ENCODE measurements around the gene CD53. TPM values are rescaled to one million over a fixed set of nuclear protein-coding genes. Genes with fewer than 3 reads are reported as not detected.

CD53 gene
- polyA plus RNA-seq, 12 donors: 6.0 to 21.2 (median 7.8) TPM; not detected in 1

DNA sequence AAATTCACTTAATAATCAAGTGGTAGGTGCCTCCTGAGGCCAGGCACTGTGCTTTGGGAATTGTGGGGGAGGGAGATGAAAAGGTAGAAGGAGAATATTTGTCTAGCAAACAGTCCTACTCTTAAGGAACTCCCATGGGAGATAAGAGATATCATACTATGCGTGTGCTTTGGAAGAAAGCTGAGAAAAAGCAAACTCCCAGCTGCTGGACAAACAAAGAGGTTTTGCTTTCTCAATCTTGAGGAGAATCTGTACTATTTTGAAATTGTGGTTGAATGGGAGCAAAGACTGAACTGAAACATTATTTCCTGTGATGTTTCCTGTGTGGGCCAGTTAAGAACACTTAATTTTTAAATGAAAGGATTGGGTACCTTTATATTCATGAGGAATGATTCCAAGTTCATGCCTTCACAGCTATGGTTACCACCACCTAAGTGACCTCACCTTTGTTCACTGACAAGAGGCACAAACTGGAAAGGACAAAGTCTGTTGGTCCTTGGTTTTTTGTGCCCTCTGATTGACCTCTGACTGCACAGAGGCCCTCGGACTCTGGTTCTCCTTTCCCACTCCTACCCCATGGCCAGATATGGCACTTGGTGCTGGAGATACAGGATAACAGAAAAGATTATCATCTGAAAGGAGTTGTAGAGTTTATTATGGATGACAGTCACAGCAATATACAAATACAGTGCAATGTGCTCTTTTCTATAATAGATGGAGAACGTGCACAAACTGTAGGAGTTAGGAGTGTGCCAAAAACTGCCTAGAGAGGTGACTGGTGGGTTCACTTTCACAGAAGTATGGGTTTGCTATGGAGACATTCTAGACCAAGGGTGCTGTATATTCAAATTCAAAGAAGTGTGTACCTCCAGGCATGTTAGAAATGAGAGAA, 1.6 kb downstream of the CD53 start:
- DNase-seq: no peak

DNA sequence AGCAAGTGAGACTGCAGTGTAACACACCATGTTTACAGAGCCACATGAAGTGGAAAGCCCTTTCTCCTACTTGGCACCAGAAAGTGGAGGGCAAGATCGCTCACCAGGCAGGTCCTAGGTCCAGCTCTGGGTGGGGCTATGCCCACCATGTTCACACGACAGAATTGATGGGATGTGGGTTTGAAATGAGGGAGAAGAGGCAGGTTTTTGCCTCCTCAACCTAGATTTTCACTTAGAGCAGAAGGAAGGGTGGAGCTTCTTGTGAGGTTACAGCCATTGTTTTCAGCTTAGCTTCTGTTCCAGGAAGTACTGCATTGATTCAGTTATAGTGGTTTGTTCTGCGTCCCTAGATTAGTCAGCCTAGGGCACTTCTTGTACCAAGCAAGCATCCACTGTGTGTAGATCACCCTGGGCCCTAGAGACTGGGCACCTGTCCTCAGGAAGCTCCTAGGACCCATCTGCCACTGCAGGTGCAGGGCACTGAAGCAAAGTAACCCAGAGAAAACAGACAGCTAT, 2.3 kb downstream of the CD53 start:
- DNase-seq: no peak

DNA sequence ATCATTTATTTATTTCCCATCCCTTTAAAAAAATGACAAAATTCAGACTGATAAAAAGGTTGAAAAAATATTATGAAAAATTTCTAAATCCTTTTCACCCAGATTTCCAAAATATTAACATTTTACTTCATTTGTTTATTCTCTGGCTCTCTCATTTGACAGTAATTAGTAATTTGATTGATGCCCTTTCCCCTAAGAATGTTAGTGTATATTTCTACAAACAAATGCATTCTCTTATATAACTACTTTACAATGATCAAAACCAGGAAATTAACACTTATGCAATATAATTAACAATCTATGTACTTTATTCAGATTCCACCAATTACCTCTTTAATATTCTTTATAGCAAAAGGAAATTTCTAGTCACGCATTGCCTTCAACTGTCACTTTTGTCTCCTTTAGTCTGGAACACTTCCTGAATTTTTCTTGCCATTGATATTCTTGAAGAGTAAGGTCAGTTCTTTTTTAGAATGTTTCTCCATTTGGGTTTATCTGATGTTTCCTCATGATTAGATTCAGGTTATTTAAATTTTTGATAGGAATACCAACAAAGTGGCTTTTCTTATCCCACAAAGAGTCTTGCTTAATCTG, 3.9 kb downstream of the CD53 start:
- no peak for DNase-seq

DNA sequence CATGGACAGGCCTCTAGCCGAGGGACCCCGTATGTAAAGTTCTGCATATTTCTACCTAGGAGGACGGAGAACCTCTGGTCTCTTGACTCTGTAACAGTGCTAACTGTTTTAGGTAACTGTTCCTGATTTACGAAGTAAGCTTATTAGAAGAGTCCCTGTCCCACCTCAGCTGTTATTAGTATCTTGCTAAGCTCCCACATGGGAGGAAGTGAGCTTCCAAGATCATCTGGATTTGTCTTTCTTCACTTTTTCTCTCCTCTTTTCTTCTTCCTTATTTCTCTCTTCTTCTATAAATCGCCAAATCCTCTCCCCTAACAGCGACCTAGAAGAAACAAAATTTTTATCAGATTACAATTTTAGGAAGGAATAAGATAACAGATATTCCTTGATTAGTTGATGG, 4.4 kb downstream of the CD53 start:
- DNase-seq: no peak

DNA sequence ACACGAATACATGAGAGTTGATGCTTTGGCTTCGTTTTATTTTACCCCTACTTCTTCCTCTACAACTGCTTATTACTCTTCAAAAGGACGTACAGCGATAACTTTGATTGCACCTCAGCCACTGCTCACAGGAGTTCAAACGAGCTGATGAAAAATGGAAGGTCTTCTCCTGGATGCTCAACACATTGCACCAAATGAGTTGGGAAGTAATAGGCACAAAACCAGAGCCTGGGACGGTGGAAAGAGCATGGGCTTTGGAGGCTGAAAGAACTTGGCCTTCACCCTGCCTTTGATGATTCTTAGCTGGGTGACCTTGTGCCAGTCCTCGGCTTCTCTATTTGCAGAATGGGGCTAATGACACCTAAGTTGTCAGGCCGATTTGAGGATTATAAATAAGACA, 4.8 kb downstream of the CD53 start:
- DNase-seq: no peak

DNA sequence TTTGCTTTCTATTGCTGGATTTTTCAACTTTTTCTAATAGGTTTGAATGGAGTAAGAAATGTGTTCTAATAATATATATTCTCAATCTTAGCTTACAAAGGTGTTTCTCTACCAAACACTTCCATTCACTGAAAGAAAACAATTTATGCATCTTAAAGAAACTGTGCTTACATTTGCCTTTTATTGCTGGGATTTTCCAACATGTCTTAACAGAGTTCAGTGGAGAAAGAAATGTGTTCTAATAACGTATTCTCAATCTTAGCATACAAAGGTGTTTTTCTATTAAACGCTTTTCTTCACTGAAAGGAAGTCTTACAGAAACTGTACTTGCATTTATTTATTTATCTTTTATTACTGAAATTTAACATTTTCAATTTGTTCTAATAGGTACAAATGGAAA, 5.6 kb downstream of the CD53 start:
- no peak for DNase-seq

DNA sequence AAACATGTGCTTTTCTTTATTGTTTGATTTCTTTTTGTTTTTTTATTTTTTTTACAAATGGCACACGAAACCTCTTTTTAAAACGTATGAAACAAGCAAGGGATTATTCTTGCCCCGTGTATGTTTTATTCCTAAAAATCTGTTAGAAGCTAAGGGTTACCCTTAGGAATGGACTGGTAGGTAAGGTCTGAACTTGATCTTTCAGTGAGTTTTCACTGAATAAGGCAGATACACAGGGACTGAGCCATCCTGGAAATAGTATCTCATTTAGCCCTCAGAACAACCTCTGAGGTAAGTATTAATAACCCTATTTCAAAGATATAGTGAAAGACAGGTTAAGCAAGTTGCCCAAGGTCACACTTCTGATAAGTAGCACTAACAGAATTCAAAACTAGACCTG, 6.0 kb downstream of the CD53 start:
- DNase-seq: no peak

DNA sequence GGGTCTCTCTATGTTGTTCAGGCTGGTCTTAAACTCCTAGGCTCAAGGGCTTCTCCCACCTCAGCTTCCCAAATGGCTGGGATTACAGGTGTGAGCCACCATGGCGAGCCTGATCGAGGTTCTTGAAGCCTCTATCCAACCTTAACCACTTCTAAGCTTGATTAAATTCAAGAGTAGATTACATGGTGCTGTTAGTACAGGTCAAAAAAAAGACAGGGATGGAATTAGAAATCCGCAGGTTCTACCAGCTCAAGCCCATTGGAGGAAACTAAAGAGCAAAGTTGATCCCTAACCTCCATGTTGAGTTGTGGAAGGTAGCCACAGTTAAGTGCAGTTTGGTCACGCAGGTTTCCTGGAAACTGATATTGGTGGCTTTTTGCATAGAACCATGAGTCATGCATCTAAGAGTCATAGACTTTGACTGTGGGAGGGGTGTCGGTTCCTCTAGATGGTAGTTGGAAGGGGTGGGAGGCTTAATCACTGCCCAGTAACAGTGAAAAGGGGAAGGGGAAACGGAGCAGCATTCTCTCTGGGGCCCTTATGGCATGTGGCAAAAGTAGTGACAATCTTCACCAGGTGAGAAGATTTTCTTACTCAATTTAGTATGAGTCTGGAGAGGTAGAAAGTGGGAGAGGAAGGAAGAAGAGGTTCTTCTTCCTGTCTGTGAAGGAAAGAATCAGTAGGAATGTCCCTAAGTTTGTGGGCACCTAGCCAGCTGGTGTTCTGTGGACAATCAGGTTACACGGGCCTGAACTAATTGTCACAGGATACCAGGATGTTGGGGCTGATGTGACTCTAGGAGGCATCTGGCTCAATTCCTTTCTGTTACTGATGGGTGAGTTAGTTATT, 7.0 kb downstream of the CD53 start:
- no peak for DNase-seq

DNA sequence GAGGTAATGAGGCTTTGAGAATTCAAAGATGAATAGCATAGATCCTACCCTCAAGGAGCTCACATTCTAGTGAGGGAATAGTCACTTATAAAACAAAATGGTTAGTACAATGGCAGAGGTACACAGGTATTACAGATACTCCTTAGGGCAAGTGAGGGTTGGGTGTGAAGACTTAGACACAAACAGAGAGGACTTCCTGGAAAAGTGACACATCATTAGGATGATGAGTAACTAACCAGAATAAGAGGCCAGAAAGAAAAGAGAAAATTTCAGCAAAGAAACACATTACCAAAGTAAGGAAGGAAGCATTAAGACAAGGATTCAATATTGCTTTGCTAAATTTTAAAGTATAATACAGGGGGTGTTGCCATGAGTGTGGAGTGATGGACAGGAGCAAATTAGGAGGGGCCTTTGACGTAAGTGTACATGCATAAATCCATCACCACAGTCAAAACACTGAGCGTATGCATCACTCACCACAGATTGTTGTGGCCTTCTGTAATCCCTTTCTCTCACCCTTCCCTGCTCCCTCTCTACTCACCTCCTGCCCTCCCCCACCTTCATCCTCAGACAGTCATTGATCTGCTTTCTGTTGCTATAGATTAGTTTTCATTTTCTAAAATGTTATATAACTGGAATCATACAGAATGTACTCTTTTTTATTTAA, 7.9 kb downstream of the CD53 start:
- DNase-seq: no peak

DNA sequence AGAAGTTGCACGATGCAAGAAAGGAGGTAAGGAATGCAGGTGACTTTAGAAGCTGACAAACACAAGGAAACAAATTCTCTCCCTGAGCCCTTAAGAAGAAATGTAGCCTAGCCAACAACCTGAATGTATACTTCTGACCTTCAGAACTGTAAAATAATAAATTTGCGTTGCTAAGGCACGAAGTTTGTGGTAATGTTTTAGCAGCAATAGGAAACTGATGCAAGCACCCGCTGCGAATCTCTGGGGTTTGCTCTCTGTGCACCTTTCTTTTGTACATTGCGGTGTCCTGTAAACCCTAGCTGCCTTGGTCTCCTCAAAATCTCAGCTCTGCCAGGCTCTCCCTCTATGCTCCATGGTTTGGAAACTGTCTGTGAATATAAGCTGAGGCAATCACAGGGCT, 15.1 kb downstream of the CD53 start:
- DNase-seq: no peak

DNA sequence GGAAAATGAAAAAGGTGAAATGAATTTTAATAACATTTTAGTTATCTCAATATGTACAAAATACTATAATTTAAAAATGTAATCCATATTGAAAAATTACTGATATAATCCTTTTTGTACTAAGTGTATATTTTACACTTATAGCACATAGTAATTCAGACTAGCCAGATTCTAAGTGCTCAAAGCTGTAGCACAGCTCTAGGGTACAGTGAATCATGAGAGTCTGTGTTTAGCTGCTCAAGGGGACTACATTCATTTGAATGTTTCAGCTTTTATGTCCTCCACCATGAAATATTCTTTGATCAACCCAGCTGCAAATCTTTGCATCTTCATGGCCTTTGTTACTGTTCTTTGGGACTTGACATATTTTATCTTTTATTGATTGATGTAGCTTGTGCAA, 15.7 kb downstream of the CD53 start:
- no peak for DNase-seq

DNA sequence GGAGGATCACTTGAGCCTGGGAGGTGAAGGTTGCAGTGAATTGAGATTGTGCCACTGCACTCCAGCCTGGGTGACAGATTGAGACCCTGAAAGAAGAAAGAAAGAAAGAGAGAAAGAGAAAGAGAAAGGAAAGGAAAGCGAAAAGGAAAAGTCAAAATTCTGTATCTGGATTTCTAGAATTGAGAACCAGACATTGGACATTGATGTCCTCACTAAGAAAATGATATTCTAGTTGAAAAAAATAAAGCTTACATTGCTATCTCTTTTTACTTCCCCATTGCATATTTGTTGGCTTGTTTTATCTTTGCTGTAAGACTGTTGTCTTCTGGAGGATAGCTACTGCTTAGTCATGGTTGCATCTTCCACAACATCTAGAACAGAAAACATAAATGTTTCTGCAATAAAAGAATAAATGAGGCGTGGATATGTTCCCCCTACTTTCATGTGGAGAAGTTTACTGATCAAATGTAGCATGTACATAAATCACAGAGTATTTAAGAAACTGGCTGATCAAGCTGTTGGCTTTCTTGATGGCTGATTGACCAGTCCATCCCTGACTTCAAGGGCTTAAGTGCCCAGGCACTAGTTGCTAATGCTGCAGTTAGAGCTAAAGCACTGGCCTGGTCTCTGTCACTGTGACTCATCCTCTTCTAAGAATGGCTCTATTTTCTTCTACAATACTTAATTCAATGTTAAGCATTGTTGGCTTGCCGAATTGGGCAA, 17.7 kb downstream of the CD53 start:
- DNase-seq: no peak

DNA sequence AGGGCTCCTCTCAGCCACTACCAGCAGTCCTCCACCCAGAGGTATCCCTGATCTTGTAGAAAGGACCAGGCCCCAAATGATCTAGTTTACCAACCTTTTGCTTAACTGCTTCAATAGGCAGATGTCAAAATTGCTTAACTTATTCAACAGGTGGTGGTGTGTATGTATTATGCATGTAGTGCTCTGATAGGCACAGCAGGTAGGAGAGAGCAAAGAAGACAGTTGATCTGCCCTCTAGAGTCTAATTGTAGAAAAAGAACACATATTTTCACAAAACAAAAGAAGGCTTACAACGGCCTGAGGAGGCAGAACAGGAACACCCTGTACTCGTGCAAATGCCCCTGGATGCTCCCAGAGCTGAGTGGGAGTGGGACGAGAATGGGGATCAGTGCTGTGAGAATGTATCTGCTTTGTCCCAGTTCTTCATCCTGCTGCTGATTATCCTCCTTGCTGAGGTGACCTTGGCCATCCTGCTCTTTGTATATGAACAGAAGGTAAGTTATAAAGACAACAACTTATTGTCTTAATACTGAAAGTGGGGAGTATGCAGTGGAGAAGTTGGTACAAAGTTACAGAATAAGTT, 21.1 kb downstream of the CD53 start:
- no peak for DNase-seq

DNA sequence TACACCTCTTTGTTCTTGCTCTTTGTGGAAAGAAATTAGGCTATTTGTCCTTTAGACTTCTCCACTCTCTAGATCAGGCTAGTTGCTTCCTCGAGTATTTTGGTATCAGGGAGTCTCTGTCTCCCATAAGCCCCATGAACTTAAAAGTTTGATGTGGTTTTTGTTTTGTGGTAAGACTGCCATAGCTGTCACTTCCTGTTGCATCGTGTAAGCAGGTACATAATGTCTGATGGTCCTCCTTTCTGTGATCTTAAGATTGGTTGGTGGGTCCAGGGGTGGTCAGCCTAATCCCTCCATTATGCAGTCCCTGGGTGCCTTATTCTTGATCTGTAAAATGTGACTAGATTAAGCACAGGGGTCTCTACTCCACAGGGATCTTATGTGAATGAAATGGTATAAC, 23.1 kb downstream of the CD53 start:
- no peak for DNase-seq

DNA sequence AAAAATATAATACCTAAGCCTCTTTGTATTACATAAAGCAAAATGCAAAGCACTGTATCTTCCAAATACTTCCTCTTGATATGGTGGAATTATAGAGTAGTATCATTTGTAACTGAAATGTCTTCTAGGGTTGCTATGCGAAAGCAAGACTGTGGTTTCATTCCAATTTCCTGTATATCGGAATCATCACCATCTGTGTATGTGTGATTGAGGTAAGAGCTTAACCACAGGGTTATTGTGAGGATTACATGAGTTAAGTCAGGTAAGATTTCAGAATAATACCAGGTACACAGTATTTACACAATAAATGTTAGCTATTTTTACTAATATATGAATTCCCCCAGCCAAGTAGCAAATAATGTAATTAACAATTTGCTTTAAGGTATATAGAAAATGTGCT, 24.7 kb downstream of the CD53 start:
- no peak for DNase-seq

DNA sequence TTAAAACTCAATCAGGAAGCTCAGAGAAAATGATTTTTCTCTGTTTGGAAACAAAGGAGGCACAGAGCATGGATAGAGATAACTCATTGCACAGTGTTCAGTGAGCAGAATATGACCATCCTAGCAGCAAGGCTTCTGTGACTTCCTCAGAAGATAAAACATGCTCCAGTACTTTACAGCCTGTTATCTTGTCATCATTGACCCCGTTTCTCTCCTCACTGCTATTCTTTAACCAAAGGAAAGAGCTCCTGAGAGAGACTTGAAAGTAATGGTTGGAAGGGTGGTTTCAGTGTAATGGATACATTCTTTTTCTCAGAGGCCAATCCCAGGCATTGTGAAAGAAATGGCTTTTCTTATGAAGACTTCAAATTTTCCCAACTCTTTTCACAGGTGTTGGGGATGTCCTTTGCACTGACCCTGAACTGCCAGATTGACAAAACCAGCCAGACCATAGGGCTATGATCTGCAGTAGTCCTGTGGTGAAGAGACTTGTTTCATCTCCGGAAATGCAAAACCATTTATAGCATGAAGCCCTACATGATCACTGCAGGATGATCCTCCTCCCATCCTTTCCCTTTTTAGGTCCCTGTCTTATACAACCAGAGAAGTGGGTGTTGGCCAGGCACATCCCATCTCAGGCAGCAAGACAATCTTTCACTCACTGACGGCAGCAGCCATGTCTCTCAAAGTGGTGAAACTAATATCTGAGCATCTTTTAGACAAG, 25.9 kb downstream of the CD53 start:
- DNase-seq: no peak

DNA sequence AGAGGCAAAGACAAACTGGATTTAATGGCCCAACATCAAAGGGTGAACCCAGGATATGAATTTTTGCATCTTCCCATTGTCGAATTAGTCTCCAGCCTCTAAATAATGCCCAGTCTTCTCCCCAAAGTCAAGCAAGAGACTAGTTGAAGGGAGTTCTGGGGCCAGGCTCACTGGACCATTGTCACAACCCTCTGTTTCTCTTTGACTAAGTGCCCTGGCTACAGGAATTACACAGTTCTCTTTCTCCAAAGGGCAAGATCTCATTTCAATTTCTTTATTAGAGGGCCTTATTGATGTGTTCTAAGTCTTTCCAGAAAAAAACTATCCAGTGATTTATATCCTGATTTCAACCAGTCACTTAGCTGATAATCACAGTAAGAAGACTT, 26.5 kb downstream of the CD53 start:
- no peak for DNase-seq

DNA sequence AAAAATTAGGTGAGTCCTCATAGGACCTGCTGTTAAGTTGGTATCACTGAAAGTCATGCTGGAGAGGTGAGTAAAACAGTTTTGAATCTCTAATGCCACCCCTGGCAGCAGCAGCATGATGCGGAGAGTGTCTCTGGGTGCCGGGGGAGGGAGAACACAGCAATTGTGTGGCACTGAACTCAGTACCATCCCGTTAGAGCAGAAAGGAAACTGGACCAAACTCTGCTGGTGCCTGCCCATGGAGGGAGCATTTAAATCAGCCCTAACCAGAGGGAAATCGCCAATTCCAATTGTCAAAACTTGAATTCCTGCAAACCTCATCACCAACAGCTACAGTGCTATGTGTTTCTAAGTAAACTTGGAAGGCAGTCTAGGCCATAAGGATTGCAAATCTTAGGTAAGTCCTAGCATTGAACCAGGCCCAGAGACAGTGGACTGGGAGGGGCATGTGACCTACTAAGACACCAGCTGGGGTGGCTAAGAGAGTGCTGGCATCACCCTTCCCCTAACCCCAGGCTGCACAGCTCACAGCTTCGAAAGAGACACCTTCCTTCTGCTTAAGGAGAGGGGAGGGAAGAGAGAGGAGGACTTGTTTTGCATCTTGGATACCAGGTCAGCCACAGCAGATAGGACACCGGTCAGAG, 30.0 kb downstream of the CD53 start:
- DNase-seq: no peak

DNA sequence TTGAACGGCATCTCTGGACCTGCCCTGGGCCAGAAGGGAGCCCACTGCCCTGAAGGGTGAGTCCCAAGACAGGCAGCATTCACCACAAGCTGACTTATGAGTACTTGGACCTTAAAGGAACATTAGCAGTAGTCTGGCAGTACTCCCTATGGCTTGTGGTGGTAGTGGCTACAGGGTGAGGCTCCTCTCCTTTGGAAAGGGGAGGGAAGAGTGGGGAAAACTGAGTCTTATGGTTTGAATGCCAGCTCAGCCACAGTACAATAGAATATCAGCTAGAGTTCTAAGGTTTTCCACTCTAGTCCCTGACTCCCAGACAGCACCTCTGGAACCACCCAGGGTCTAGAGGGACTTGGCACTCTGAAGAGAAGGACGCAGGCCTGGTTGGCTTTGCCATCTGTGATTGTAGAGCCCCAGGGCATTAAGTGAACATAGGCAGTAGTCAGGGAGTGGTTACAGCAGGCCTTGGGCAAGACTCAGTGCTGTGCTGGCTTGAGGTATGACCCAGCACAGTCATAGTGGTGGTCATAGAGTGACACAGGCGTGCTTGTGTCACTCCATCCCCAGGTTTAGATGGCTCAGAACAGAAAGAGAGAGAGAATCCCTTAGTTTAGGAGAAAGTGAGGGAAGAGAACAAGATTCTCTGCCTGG, 31.0 kb downstream of the CD53 start:
- no peak for DNase-seq
